Activated naive CD4-positive, alpha-beta T cell treated with anti-CD3 and anti-CD28 coated beads, Interleukin-2, amount 50 U/mL, for 24 hours (primary cell): ENCODE data around the gene VTI1A.

ENCODE experiments used
- H3K27ac Mint-ChIP-seq: one replicate; pipeline ENCODE4 v1.8.0; 2021; ENCODE audit warnings: mild to moderate bottlenecking, mixed read lengths
- H3K27me3 Mint-ChIP-seq: one replicate; pipeline ENCODE4 v1.8.0; 2021; ENCODE audit warnings: mixed read lengths
- H3K36me3 Mint-ChIP-seq: one replicate; pipeline ENCODE4 v1.8.0; 2021; ENCODE audit warnings: mixed read lengths
- H3K4me1 Mint-ChIP-seq: one replicate; pipeline ENCODE4 v1.8.0; 2021; ENCODE audit warnings: mixed read lengths
- H3K4me3 Mint-ChIP-seq: one replicate; pipeline ENCODE4 v1.8.0; 2021; ENCODE audit warnings: mild to moderate bottlenecking, mixed read lengths
- H3K9me3 Mint-ChIP-seq: one replicate; pipeline ENCODE4 v1.8.0; 2021; ENCODE audit warnings: mixed read lengths

VTI1A gene

DNA sequence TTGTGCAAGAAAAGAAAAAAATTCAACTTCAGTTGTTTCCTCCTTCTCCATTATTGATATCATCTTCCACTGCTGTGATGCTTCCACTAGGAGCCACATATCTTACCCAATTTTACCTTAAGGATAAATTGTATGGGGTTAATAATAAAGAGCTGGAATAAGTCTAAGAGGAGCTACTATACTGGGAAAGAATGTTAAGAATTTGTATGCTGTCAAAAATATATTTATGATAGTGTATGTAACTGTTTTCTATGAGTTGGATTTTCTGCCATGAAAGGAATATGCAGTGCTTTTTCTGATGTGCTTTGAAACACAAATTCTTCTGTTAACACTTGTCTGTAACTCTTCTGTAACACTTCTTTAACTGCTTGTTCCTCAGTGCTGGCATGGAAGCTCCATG is 219.1 kb downstream of the VTI1A start:
- no peaks in the 10 kb centered on the region for H3K9me3 Mint-ChIP-seq
- H3K4me3 Mint-ChIP-seq = no peak overlapping the region
- no peak overlapping the region for H3K27ac Mint-ChIP-seq
- peaks cover 30% of the 10 kb centered on the region for H3K36me3 Mint-ChIP-seq
- no peaks in the 10 kb centered on the region for H3K27me3 Mint-ChIP-seq
- H3K4me1 Mint-ChIP-seq = no peaks in the 10 kb centered on the region

DNA sequence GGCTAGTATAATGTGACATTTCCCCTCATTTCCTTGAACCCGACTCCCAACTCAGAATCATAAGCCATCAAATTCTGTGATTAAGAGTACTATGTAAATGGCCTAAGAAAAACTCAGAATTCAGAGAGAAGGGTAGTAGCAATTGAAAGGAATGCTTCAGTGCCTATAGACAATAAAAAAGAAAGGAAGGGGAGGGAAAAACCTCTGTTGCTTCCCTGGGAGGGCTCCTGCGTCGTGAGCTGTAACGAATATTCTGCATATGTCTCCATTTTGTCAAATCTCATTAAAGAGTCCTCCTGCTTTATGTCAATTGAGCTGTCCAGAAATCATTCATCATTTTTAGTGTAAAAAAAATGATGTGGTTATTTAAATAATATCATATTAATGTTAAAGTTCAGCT is 223.0 kb downstream of the VTI1A start:
- no peaks in the 10 kb centered on the region for H3K27me3 Mint-ChIP-seq
- no peak overlapping the region for H3K27ac Mint-ChIP-seq
- H3K9me3 Mint-ChIP-seq = no peaks in the 10 kb centered on the region
- no peaks in the 10 kb centered on the region for H3K4me1 Mint-ChIP-seq
- H3K4me3 Mint-ChIP-seq = no peak overlapping the region
- H3K36me3 Mint-ChIP-seq = peaks cover 26% of the 10 kb centered on the region

DNA sequence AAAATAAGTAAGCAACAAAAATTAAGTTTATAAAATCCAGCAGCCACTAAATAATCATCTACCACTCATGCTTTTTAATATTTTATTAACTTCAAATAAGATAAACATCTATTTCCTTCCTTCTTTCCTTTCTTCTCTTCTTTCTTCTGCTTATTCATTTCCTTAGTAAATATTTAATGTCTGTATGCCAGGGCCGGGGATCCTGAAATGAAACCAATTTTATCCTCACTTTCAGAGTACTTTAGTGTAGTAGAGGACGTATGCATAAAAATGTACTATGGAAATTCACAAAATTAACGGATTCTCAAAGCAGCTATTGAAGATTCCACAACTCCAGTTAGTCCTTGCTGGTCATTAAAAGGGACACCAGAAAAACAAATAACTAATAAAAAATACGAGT is 224.7 kb downstream of the VTI1A start:
- Mint-ChIP-seq H3K27ac (no peak overlapping the region), H3K9me3 (no peaks in the 10 kb centered on the region), H3K27me3 (no peaks in the 10 kb centered on the region), H3K4me1 (no peaks in the 10 kb centered on the region), H3K4me3 (no peak overlapping the region), H3K36me3 (peaks cover 28% of the 10 kb centered on the region)

DNA sequence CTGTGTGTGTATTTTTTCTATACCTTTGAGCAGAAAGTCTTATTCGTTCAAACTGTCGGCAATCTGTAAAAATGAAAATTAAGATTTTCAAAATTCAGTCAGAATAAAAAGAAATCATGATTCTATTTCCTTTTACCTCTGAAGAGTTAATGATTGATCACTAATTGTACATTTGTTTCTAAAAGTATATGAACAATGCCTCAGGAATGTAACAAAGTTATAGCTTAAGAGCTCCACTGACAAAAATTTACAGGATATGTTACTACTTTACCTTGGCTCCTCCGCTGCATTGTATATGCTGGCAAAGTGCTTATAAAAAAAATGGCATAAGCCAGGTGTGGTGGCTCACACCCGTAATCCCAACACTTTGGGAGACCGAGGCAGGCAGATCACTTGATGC is 225.7 kb downstream of the VTI1A start:
- no peaks in the 10 kb centered on the region for H3K4me1 Mint-ChIP-seq
- no peaks in the 10 kb centered on the region for H3K9me3 Mint-ChIP-seq
- peaks cover 25% of the 10 kb centered on the region for H3K36me3 Mint-ChIP-seq
- H3K4me3 Mint-ChIP-seq = no peak overlapping the region
- no peaks in the 10 kb centered on the region for H3K27me3 Mint-ChIP-seq
- no peak overlapping the region for H3K27ac Mint-ChIP-seq

DNA sequence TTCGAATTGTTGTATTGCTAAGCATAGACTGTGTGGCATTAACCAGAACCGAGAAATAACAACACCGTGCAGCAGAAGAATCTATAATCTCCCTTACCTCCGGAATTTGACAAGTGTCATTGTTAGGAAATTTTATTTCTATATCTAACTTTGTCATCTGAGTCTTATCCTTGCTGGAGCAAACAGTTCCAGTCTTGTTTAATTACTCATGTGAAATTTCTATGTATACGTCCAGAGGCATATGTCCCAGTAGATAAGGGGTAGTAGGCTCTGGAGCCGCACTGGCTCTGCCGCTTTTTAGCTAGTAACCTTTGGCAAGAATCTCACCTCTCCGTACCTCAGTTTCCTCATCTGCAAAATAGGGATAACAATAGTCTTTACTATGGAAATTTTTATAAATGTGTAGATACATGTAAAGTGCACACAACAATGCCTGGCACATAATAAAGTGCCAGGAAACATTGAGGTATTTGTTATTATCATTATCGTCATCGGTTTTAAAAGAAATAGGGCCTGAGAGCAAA is 228.6 kb downstream of the VTI1A start:
- Mint-ChIP-seq H3K36me3 (peaks cover 13% of the 10 kb centered on the region), H3K27ac (no peak overlapping the region), H3K27me3 (no peaks in the 10 kb centered on the region), H3K4me3 (no peak overlapping the region), H3K9me3 (no peaks in the 10 kb centered on the region), H3K4me1 (no peaks in the 10 kb centered on the region)

DNA sequence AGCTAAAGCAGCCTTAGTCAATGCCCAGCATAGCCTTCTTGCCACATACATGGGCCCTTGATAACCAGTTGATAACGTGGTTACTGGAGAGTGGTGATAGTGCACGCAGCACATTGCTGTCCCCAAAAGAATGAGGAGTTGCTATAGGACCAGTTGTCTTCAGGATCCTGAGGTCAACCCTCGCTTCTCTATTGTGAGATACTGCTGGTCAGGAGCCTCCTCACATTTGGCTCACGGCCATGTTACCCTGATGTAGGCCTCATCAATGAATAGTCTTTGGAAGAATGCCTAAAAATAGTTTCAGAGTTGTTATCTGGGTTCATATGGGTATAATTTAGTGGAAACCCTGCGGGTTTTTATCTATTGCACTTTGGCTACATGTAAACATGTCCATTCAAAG is 230.7 kb downstream of the VTI1A start:
- Mint-ChIP-seq H3K4me1 (no peaks in the 10 kb centered on the region), H3K36me3 (peaks cover 4% of the 10 kb centered on the region), H3K4me3 (no peak overlapping the region), H3K27me3 (no peaks in the 10 kb centered on the region), H3K9me3 (no peaks in the 10 kb centered on the region), H3K27ac (no peak overlapping the region)

DNA sequence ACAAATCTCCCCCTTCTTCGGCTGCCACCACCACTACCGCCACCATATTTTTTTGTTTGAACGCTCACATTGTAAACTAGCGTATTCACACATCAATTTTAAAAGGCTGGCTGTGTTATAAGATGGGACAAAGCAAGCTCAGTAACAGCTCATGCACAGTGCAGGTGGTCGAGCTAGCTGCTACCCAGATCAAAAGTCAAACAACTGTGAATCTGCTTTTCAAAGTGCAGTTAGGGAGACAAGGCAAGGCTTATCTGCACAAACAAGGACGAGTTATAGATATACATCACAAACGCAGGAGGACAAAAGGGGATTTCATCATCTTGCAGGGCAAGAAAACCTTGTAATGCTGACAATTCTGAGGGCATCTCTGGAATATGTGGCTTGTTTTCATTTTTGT is 231.6 kb downstream of the VTI1A start:
- H3K36me3 Mint-ChIP-seq = peaks cover 4% of the 10 kb centered on the region
- H3K27ac Mint-ChIP-seq = no peak overlapping the region
- no peaks in the 10 kb centered on the region for H3K27me3 Mint-ChIP-seq
- H3K4me3 Mint-ChIP-seq = no peak overlapping the region
- no peaks in the 10 kb centered on the region for H3K9me3 Mint-ChIP-seq
- no peaks in the 10 kb centered on the region for H3K4me1 Mint-ChIP-seq

DNA sequence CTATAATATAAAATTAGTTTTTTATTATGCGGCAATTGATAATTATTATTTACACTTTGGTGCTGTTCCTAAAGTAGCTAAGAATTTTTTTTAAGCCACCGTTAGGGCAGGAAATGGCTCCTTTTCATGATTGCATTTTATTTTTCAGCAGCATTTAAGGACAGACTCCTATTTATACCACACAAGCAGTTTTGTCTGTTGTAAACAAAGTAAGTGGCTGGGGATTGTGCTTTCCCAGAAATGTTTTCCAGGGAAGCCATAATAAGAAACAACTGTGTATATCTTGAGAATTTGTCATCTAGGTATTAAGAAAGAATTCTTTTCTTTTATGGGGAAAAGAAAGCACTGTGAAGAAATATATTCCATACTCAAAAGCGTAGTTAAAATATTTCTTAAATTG is 232.0 kb downstream of the VTI1A start:
- Mint-ChIP-seq H3K27ac (no peak overlapping the region), H3K4me1 (no peaks in the 10 kb centered on the region), H3K4me3 (no peak overlapping the region), H3K36me3 (peaks cover 4% of the 10 kb centered on the region), H3K27me3 (no peaks in the 10 kb centered on the region), H3K9me3 (no peaks in the 10 kb centered on the region)

DNA sequence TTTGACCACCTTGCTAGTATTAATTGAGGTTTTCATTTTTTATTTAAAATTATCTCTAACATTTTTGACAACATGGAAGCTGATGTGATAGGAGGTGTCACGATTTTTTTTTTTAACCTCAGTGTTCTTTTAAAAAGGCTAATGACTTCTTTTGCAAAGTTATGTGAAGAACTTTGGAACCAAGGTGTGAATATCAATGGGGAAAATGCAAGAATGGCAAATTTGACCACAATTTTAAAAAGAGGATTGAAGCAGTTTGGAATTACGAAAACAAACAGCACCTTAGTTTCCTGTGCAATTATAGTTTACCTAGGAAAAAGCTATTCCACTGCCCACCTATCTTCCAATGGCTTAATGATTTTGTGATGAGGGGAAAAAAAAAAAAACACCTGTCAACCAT is 232.4 kb downstream of the VTI1A start:
- H3K4me1 Mint-ChIP-seq = no peaks in the 10 kb centered on the region
- peaks cover 4% of the 10 kb centered on the region for H3K36me3 Mint-ChIP-seq
- H3K27me3 Mint-ChIP-seq = no peaks in the 10 kb centered on the region
- H3K4me3 Mint-ChIP-seq = no peak overlapping the region
- no peak overlapping the region for H3K27ac Mint-ChIP-seq
- H3K9me3 Mint-ChIP-seq = no peaks in the 10 kb centered on the region

DNA sequence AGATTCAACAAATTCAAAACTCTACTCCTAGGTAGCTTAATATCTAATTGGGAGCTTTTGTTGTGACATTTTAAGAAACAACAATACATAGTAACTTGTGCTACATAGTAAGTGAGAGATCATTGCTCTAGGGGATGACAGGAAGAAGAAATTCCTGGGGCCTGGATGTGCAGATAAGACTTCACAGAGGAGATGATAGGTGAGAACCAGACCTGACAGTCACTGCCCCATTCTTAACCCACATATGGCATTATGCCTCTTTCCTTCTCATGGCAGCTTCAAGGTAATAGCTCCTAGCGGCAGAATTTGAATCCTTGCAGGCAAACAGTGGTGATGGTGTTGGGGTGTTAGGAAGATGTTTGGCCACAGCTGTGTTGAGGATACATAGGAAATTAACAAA is 233.6 kb downstream of the VTI1A start:
- Mint-ChIP-seq H3K27ac (no peak overlapping the region), H3K4me3 (no peak overlapping the region), H3K4me1 (no peaks in the 10 kb centered on the region), H3K9me3 (no peaks in the 10 kb centered on the region), H3K27me3 (no peaks in the 10 kb centered on the region), H3K36me3 (peaks cover 6% of the 10 kb centered on the region)

DNA sequence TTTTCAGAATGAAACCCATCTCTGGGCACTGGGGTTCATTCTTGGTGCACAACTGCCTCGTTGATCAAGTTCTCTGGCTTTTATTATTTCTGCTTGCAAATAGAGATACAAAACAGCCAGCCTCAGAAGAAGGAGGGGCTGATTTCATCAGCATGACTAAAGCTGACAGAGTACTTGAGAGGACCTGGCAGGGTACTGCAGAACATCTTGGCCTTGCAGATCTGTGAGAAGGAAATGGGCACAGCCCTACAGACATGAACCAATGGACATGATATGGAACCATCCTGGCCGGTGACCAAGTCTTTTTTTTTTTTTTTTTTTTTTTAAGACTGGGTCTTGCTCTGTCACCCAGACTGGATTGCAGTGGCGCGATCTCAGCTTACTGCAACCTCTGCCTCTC is 240.6 kb downstream of the VTI1A start:
- H3K36me3 Mint-ChIP-seq = peaks cover 18% of the 10 kb centered on the region
- H3K9me3 Mint-ChIP-seq = no peaks in the 10 kb centered on the region
- H3K27ac Mint-ChIP-seq = no peak overlapping the region
- H3K4me1 Mint-ChIP-seq = no peaks in the 10 kb centered on the region
- H3K27me3 Mint-ChIP-seq = no peaks in the 10 kb centered on the region
- H3K4me3 Mint-ChIP-seq = no peak overlapping the region

DNA sequence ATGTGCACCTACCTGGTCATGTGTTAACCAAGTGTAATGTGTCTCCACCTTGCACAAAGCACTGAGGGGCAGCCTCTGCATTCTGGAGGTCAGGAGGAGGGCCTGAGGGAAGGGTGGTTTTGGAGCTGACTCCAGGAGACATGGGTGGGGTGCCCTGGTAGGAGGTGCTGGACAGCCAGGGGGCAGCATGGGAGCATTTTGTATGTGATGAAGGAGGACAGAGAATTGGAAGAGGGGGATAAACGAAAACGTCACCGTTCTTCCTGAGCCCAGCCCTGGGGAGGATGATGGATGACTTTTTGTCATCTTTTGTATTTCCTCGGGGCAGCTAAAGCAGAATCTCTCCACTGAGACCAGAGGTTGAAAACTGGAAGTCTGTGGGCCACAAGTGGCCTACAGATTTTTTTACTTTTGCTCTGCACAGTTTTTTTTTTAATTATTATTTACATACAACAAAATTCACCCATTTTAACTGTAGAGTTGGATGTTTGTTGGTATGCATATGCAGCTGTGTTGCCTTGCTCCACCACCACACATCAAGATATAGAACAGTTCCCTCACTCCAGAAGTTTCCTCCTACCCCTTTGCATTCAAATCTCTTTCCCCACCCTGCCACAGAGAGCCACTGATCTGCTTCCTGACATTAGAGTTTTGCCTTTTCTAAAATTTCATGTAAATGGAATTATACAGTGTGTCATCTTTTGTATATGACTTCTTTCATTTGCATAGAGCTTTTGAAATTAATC is 242.5 kb downstream of the VTI1A start:
- Mint-ChIP-seq H3K27ac (peak overlapping the region; percentile 14), H3K27me3 (no peaks in the 10 kb centered on the region), H3K4me1 (no peaks in the 10 kb centered on the region), H3K4me3 (no peak overlapping the region), H3K36me3 (peaks cover 16% of the 10 kb centered on the region), H3K9me3 (no peaks in the 10 kb centered on the region)

DNA sequence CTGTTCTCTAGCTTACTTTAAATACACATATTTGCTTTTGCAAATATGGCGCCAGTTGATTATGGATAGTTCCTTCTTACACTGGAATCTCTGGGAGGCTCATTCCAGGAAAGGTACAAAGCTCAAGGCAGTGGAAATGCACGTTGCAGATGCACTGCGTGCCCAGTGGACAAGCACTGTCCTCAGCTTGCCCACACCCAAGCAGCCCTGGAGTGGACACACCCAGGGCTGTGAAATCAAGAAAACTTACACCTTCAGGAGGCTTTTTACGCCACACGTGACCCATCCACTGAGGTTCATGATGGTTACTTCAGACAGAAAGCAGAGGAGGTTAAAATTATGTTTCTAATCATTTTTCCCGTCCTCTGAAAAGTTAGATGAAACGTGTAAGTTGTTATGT is 248.5 kb downstream of the VTI1A start:
- no peaks in the 10 kb centered on the region for H3K4me1 Mint-ChIP-seq
- no peaks in the 10 kb centered on the region for H3K27me3 Mint-ChIP-seq

DNA sequence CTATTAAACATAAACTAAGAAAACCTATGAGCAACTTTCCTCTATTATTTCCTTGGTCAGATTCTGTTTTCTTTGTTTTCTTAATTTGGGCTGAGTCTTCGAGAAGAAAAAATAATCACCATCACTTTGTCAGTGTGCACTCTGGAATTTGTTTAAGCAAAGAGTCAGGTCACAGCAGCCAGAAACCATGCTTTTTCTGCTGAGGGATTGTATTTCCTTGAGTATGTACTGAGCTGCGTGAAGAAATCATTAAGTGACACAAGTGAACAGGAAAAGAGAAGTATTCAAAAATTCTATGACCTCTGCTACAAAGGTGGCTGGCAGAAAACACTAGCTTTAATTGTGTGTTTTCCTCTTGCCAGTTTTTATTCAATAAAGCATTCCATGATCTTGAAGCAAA is 249.6 kb downstream of the VTI1A start:
- H3K9me3 Mint-ChIP-seq = no peaks in the 10 kb centered on the region
- no peak overlapping the region for H3K27ac Mint-ChIP-seq
- H3K36me3 Mint-ChIP-seq = peaks cover 10% of the 10 kb centered on the region
- H3K4me1 Mint-ChIP-seq = no peaks in the 10 kb centered on the region
- no peak overlapping the region for H3K4me3 Mint-ChIP-seq
- H3K27me3 Mint-ChIP-seq = no peaks in the 10 kb centered on the region

More for the DNA sequence above, 248.5 kb downstream of the VTI1A start:
- Mint-ChIP-seq H3K27ac (no peak overlapping the region), H3K36me3 (peaks cover 6% of the 10 kb centered on the region), H3K4me3 (no peak overlapping the region), H3K9me3 (no peaks in the 10 kb centered on the region)

DNA sequence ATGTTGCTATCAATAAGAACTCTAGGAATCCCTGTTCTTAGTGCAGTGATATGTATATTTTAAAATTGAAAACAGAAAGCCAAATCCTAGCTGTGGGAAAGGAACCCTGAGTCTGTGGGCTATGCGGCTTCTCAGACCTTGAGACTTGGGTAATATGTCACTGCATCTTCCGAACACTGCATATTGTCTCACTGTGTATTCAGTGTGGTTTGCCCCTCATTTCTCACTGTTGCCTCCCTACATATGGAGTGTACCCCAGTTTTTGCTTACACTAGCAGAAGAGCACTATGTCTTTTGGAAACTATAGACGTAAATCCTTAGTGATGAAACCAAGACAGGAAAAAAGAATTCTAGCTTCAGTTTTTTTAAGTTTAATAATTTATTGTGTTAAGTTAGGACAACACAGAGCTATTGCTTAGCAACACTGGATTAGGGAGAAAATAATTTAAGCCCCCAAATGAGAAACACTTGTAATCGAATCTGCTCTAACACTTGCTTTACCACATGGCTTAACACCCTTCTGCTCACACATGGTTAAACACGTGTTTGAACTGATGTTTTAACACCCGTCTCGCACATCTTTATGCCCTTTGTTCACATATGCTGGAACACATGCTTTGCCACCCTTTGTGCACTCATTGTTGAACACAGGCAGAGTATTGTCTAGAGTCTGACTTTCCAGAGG is 251.3 kb downstream of the VTI1A start:
- H3K27ac Mint-ChIP-seq = no peak overlapping the region
- H3K4me1 Mint-ChIP-seq = no peaks in the 10 kb centered on the region
- no peak overlapping the region for H3K4me3 Mint-ChIP-seq
- H3K9me3 Mint-ChIP-seq = no peaks in the 10 kb centered on the region
- H3K36me3 Mint-ChIP-seq = peaks cover 14% of the 10 kb centered on the region
- H3K27me3 Mint-ChIP-seq = no peaks in the 10 kb centered on the region

DNA sequence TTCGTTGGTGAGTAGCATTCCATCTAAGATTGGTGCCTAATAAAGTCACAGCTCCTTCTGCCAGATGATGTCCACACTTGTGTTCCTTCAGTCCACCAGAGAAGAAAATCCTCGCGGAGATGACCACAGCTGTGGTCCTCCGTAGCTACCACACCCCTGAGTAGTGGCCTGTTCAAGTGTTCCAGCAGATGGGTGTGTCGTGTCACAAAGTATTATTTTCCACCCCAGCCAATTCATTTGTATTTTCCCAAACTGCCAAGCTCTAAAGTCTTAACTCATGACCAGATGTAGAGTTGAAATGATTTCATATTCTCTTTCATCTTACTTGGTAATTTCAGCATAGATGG is 251.8 kb downstream of the VTI1A start:
- no peaks in the 10 kb centered on the region for H3K27me3 Mint-ChIP-seq
- no peak overlapping the region for H3K27ac Mint-ChIP-seq
- H3K4me1 Mint-ChIP-seq = no peaks in the 10 kb centered on the region
- no peak overlapping the region for H3K4me3 Mint-ChIP-seq
- peaks cover 14% of the 10 kb centered on the region for H3K36me3 Mint-ChIP-seq
- H3K9me3 Mint-ChIP-seq = no peaks in the 10 kb centered on the region
